ACC112 (cell line): ENCODE measurements around the gene MALRD1.

Experiments used
- H2AFZ ChIP-seq: fragments of 200-600 bp; sonication (generic); one replicate; pipeline ENCODE4 v1.6.0; 2017; ENCODE audit warnings: antibody characterized with exemption, low read length; ENCODE audit not compliant: unreplicated experiment
- H3K27ac ChIP-seq: fragments of 200-600 bp; sonication (generic); 2 replicates; pipeline ENCODE4 v1.5.1; 2014; ENCODE audit warnings: low read depth, mild to moderate bottlenecking, antibody characterized with exemption, low read length, moderate library complexity
- H3K27me3 ChIP-seq: fragments of 200-600 bp; sonication (generic); 2 replicates; pipeline ENCODE4 v1.6.1; 2014; ENCODE audit warnings: mild to moderate bottlenecking, antibody characterized with exemption, low read length, moderate library complexity, mixed read lengths; ENCODE audit not compliant: insufficient read depth
- H3K36me3 ChIP-seq: fragments of 200-600 bp; sonication (generic); 2 replicates; pipeline ENCODE4 v1.6.1; 2016; ENCODE audit warnings: mild to moderate bottlenecking, antibody characterized with exemption, low read length, moderate library complexity, mixed read lengths; ENCODE audit not compliant: insufficient read depth
- H3K4me1 ChIP-seq: fragments of 200-600 bp; sonication (generic); one replicate; pipeline ENCODE4 v1.6.1; 2016; ENCODE audit warnings: low read length, mixed read lengths; ENCODE audit not compliant: insufficient read depth, unreplicated experiment, control insufficient read depth
- H3K4me3 ChIP-seq: fragments of 200-600 bp; sonication (generic); 2 replicates; pipeline ENCODE4 v1.5.1; 2014; ENCODE audit warnings: mild to moderate bottlenecking, low read depth, low read length
- H3K79me2 ChIP-seq: fragments of 200-600 bp; sonication (generic); one replicate; pipeline ENCODE4 v1.6.0; 2016; ENCODE audit warnings: low read length; ENCODE audit not compliant: control insufficient read depth, unreplicated experiment, insufficient read depth

MALRD1 gene

DNA sequence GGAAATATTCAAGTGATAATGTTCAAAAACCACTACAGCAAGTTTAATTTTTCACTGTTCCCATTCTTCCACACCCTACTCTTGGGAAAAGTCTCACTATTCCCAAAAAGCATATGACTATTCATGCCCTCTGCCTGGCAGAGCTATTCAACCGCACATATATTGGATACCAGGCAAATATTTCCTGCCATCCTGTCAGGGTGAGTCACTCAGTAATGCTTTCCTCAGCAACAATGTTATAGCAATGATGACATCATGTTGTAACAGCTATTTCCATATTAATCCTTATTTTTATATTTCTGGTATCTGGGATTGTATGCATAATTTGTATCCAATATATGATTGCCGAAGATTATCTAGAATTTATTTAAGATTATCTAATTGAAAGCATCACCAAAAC lies 653.6 kb downstream of the MALRD1 start:
- no peak overlapping the region for H2AFZ ChIP-seq
- H3K27ac ChIP-seq = no peak overlapping the region
- no peaks in the 10 kb centered on the region for H3K79me2 ChIP-seq

DNA sequence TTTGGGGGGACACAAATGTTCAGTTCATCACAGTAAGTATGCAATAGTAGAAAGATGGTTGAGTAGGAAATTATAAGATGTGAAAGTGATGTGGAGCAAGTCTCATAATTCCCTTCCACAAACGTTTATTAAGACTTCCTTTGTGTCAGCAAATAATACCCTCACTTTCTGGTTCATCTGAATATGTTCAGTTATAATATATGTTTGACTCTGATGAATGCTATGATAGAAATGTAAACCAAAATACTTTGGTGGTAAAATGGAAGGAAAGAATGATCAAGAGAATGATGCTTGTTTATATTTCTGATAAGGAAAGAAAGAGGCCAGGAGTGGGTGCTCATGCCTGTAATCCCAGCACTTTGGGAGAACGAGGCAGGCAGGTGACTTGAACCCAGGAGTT lies 655.9 kb downstream of the MALRD1 start:
- Histone ChIP-seq H3K79me2 (no peaks in the 10 kb centered on the region), H3K4me3 (no peak overlapping the region), H3K4me1 (peaks cover 5% of the 10 kb centered on the region), H2AFZ (no peak overlapping the region), H3K27me3 (no peaks in the 10 kb centered on the region), H3K36me3 (no peaks in the 10 kb centered on the region), H3K27ac (no peak overlapping the region)

More for the DNA sequence above, 653.6 kb downstream of the MALRD1 start:
- peaks cover 9% of the 10 kb centered on the region; the same call in 1 of the 2 replicates for H3K27me3 ChIP-seq
- peaks cover 5% of the 10 kb centered on the region for H3K4me1 ChIP-seq
- H3K4me3 ChIP-seq = no peak overlapping the region
- no peaks in the 10 kb centered on the region for H3K36me3 ChIP-seq

DNA sequence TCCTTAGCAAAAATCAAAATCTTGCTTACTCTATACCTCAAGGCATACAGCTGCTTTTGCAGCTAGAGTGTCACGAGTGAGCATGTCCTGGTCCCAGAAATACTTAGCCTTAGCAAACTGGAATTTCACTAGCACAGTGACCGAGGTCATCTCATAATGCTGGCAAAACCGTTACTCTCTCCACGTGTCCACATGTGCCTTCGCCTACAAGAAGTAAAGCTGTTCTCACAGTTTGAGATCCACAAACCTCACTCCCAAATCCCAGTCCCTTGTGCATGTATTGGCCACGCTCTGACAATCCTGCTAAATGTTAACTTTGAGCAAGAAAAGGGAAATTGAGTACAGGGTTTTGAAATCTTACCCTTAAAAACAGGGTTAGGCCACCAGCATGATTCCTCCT lies 656.6 kb downstream of the MALRD1 start:
- Histone ChIP-seq H3K27me3 (no peaks in the 10 kb centered on the region), H2AFZ (no peak overlapping the region), H3K27ac (no peak overlapping the region), H3K4me1 (peaks cover 5% of the 10 kb centered on the region), H3K36me3 (no peaks in the 10 kb centered on the region), H3K4me3 (no peak overlapping the region), H3K79me2 (no peaks in the 10 kb centered on the region)

DNA sequence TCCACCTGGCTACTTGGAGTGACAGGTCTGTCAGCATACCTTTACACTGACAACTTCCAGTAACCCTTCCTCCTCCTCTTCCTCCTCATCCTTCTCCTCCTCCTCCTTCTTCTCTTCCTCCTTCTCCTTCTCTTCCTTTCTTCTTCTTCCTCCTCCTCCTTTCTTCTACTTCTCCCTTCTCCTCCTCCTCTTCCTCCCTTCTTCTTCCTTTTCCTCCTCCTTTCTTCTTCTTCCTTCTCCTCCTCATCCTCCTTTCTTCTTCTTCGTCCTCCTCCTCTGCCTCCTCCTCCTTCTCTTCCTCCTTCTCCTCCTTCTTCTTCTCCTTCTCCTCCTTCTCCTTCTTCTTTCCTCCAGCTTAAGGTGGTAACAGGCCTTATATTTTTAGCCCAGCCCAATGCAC lies 658.3 kb downstream of the MALRD1 start:
- no peak overlapping the region for H3K27ac ChIP-seq
- peaks cover 3% of the 10 kb centered on the region for H3K4me1 ChIP-seq
- no peak overlapping the region for H3K4me3 ChIP-seq
- no peaks in the 10 kb centered on the region for H3K27me3 ChIP-seq
- H3K79me2 ChIP-seq = no peaks in the 10 kb centered on the region
- no peaks in the 10 kb centered on the region for H3K36me3 ChIP-seq
- H2AFZ ChIP-seq = no peak overlapping the region

DNA sequence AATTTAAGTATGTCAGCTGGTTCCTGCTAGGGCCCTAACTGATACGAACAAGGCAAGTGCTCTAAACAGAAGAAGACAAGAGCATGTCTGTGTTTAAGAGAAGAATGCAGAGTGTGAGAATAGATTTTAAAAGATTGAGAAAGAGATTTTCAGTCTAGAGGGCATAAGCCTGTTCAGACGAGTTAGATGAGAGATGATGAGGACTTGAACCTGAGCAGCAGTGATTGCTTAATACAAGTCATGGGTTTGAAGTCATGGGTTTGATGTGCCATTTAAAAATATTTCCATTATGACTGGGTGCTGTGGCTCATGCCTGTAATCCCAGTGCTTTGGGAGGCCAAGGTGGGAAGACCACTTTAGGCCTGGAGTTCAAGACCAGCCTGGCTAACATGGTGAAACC lies 658.8 kb downstream of the MALRD1 start:
- no peaks in the 10 kb centered on the region for H3K36me3 ChIP-seq
- no peaks in the 10 kb centered on the region for H3K79me2 ChIP-seq
- H3K4me1 ChIP-seq = no peaks in the 10 kb centered on the region
- no peak overlapping the region for H3K4me3 ChIP-seq
- H2AFZ ChIP-seq = no peak overlapping the region
- no peaks in the 10 kb centered on the region for H3K27me3 ChIP-seq
- H3K27ac ChIP-seq = no peak overlapping the region

DNA sequence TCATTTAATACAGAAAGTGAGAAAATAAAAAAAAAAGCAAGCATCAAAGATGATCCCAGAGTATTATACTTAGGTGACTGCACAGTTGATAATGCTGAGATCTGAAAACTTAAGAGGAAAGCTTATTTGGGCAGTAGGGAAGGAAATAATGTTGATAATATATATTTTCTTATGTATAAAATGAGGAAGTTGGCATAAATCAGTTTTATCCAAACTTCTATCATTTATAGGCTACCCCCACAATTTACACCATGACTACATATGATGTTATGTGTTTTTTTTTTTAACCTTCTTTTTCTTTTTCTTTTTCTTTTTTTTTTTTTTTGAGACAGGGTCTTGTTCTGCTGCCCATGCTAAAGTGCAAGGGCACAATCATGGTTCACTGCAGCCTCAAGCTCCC lies 659.4 kb downstream of the MALRD1 start:
- no peaks in the 10 kb centered on the region for H3K27me3 ChIP-seq
- H3K4me1 ChIP-seq = no peaks in the 10 kb centered on the region
- H2AFZ ChIP-seq = no peak overlapping the region
- H3K79me2 ChIP-seq = no peaks in the 10 kb centered on the region
- H3K36me3 ChIP-seq = no peaks in the 10 kb centered on the region
- no peak overlapping the region for H3K4me3 ChIP-seq
- no peak overlapping the region for H3K27ac ChIP-seq

DNA sequence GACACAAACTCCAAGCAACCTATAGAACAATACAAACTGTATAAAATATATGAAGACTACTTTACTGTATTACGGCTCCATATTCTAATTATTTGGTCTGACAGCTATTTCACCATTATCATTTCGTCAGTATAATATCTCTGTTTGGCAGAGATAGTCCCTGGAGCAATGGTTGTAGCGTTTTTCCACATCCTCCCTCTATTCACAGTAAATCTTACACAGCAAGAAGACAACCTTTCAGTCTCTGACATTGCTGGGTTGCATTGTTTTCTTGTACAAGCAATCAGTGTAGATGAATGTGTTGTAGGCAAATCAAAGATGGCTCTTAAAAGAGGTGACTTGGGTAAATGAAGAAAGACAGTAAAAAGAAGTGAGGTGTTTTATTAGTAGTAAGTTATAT lies 662.0 kb downstream of the MALRD1 start:
- Histone ChIP-seq H3K4me3 (no peak overlapping the region), H3K36me3 (no peaks in the 10 kb centered on the region), H3K27me3 (no peaks in the 10 kb centered on the region), H3K79me2 (no peaks in the 10 kb centered on the region), H3K27ac (no peak overlapping the region), H2AFZ (no peak overlapping the region), H3K4me1 (no peaks in the 10 kb centered on the region)

DNA sequence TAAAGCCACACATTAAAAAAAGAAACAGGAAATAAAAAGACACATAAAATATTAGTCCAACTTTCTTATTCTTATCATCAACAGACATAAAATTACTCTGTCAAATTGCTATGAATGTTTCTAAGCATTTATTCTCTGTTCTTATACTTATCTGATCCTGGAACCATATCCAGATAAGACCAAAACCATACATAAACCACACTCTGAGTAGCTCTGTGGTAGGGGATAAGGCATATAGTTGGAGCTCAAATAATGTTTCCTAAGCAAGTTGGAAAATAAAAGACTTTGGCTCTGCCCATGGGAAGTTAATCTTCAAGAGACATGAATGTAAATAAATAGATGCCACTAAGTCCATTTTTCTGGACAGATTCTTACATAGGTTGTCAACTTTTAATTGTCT lies 664.6 kb downstream of the MALRD1 start:
- H2AFZ ChIP-seq = no peak overlapping the region
- H3K27me3 ChIP-seq = no peaks in the 10 kb centered on the region
- no peaks in the 10 kb centered on the region for H3K79me2 ChIP-seq
- H3K4me3 ChIP-seq = no peak overlapping the region
- H3K27ac ChIP-seq = no peak overlapping the region
- H3K36me3 ChIP-seq = no peaks in the 10 kb centered on the region
- H3K4me1 ChIP-seq = no peaks in the 10 kb centered on the region

DNA sequence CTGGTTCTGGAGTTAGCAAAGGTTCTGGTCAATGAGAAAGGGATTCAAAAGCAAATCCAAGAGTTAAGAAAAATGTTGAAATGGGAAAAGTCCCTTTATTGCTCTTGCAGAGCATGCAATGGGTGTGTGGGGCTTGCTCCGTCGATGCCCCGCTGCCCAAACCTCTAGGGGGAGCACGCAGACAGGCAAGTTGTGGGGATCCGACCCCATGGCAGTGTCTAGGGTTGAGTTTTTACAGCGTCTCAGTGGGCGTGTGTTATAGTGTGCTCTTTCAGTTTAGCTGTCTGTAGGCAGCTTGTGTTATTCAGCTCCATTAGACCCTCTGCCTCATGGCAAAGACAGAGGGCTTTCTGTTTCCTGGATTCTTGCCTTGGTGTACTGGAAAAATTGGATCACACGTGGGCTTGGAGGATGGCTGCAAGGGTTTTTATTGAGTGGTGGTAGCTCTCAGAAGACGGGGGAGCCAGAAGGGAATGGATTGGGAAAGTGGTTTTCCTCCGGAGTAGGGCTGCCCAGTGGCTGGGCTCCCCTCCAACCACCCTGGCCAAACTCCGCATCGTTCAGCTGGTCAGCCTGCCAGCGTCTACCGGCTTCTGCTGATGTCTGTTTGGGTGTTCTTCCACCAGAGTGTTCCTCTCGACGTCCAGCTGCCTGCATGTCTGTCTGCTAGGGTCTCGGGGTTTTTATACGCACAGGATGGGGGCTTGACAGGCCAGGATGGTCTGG lies 665.4 kb downstream of the MALRD1 start:
- Histone ChIP-seq H3K79me2 (no peaks in the 10 kb centered on the region), H3K4me1 (no peaks in the 10 kb centered on the region), H3K4me3 (no peak overlapping the region), H3K27me3 (no peaks in the 10 kb centered on the region), H3K36me3 (no peaks in the 10 kb centered on the region), H3K27ac (no peak overlapping the region), H2AFZ (no peak overlapping the region)

DNA sequence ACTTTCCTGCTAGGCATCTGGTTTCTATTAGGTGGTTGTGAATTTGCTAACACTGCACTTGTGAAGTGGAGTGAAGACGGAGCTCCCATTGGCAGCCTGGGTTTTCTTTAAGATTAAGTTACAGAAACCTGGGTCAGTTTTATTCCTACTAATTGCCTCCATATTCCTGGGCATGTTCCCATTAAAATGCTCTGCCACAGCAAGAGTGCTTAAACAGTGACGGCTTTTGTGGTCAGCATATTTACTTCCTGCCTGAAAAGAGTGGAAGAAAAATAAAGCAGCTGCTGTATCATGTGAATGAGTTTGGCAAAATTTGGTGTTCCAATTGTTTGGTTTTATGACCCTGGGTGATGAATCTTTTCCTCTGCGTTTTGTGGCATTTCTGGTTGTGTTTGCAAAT lies 670.7 kb downstream of the MALRD1 start:
- Histone ChIP-seq H3K36me3 (no peaks in the 10 kb centered on the region), H2AFZ (peak overlapping the region; percentile 86), H3K27ac (peak overlapping the region; percentile 10; the same call in 1 of the 2 replicates), H3K4me1 (no peaks in the 10 kb centered on the region), H3K4me3 (peak overlapping the region; percentile 58), H3K27me3 (no peaks in the 10 kb centered on the region), H3K79me2 (no peaks in the 10 kb centered on the region)

DNA sequence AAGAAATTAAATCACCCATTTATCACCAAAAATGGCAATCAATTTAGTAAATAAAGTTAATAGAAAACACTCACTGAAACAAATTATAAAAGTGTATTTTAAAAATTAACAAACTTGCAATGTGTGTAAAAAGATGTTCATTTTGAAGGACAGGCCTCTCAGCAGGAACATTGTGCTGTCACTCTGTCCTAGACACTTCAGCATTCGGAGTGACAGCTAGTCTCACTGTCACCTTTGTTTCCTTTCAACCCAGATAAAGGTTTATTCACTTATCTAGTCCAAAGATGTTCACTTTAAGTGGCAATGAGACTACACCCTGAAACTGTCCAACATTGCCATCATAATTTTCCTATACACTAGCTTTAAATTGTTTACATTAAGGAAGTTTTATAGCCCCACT lies 675.7 kb downstream of the MALRD1 start:
- Histone ChIP-seq H3K79me2 (no peaks in the 10 kb centered on the region), H3K27me3 (no peaks in the 10 kb centered on the region), H3K4me1 (no peaks in the 10 kb centered on the region), H3K36me3 (no peaks in the 10 kb centered on the region), H3K4me3 (no peak overlapping the region), H3K27ac (no peak overlapping the region), H2AFZ (no peak overlapping the region)
